Measurements from ENCODE around the gene RRM2. TPM values are rescaled to one million over a fixed set of nuclear protein-coding genes. Genes with fewer than 3 reads are reported as not detected.
"Not testable (repeated sequence)": the region's sequence is repeated elsewhere in the genome, so short reads cannot be mapped to it uniquely, and the experiment has no call there.

RRM2 gene
- total RNA-seq, 2 donors from 2014 or later: 375 to 624 TPM

DNA sequence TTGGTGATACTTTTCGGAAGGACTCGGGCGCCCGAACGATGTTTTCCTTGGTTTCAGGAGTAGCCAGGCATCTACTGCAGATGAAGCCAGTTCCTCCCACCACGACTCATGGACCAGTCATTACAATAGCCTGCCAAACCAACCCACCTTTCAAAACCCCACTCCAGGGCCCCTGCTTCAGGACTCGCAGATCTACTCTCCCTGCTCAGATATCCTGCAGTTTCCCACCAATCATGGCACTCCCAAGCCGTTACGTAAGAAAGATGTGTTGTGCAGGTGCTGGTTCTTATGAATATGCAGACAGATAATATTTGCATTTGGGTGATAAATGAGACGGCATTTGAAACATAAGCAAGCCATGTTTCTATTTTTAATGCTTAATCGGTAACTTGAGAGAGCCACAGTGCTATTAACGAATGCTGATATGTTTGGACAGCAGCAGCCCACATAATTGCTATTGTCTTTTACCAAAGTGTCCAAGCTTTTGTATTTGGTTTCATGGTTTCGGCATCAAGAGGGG, 38.8 kb upstream of the RRM2 start:
- Mint-ChIP-seq H3K27ac (no peak overlapping the region), H3K4me3 (no peak overlapping the region), H3K9me3 (no peaks in the 10 kb centered on the region), H3K4me1 (ENCODE audit: low read depth in 2 of 2) (peaks cover 5 to 7% of the 10 kb centered on the region in 2 donors), H3K27me3 (peaks cover 20 to 45% of the 10 kb centered on the region in 2 donors), H3K36me3 (no peaks in the 10 kb centered on the region)
- ATAC-seq (no peak), DNase-seq (ENCODE audit: low spot score) (no peak)

DNA sequence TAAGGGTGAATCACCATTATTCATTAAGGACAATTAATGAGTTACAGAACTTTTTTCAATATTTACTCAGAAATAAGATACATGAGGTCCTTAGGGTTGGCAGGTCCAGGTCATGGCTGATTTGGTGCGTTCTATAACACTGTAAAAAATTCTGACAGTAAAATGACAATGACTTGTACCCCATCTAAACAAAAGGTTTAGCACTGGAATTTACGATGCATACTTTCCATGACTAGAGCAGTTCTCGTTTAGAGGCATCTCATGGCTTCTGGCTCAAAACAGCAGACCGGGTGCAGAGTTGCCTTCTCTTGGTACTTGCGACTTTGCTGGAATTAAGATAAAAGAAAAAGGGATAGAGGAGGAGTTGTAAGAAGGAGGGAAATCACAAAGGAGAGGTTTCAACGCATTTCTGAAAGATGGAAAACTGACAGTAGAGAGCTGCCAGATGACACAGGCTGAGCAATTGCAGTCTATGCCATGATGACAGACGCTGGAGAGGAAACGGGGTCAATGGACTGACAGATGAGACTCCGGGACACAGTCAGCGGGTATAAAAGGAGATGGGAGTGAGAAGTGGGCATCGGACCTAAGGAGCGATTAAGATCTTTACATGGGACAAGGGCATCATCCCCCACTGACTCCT, 38.2 kb upstream of the RRM2 start:
- H3K4me1 Mint-ChIP-seq (ENCODE audit: low read depth in 2 of 2): peaks cover 3 to 5% of the 10 kb centered on the region in 2 donors
- ATAC-seq (no peak), DNase-seq (ENCODE audit: low spot score) (no peak)
- no peak overlapping the region for H3K27ac Mint-ChIP-seq
- no peak overlapping the region for H3K4me3 Mint-ChIP-seq
- H3K27me3 Mint-ChIP-seq: peaks cover 16 to 39% of the 10 kb centered on the region in 2 donors
- no peaks in the 10 kb centered on the region for H3K36me3 Mint-ChIP-seq
- no peaks in the 10 kb centered on the region for H3K9me3 Mint-ChIP-seq

GRCh38 chr2:10085043-10085667, 37.4 kb upstream of the RRM2 start:
- H3K9me3 Mint-ChIP-seq: no peaks in the 10 kb centered on the region

GRCh38 chr2:10085668-10086059, 36.9 kb upstream of the RRM2 start:
- ATAC-seq: no peak

More at GRCh38 chr2:10085043-10085667, 37.4 kb upstream of the RRM2 start:
- DNase-seq (ENCODE audit: low spot score) (no peak), ATAC-seq (no peak)
- Mint-ChIP-seq H3K27me3 (peaks cover 16 to 39% of the 10 kb centered on the region in 2 donors), H3K27ac (no peak overlapping the region), H3K4me1 (ENCODE audit: low read depth in 2 of 2) (peaks cover 3 to 5% of the 10 kb centered on the region in 2 donors), H3K36me3 (no peaks in the 10 kb centered on the region), H3K4me3 (no peak overlapping the region)

DNA sequence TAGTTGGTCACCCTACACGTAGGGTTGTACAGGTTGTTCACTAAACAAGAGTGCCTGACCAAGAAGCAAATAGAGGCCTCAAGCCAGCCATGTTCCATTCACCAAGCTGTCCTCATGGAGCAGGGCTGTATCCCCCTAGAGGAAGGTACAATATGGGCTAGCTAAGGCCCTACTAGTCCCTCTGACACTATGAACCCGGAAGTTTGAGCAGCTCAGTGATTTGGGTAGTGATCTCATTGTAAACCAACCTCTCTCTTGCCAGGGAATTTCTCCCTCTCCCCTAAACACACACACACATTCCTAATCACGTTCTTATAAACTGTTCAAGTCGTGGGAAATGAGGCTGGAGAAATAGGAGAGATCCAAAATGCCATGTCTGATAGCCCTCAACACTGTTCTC, 35.6 kb upstream of the RRM2 start:
- H3K4me3 Mint-ChIP-seq: no peak overlapping the region
- no peak overlapping the region for H3K27ac Mint-ChIP-seq
- peaks cover 1% of the 10 kb centered on the region for H3K36me3 Mint-ChIP-seq
- H3K9me3 Mint-ChIP-seq: no peaks in the 10 kb centered on the region
- ATAC-seq (no peak), DNase-seq (ENCODE audit: low spot score) (no peak)
- H3K27me3 Mint-ChIP-seq: peaks cover 18 to 36% of the 10 kb centered on the region in 2 donors
- peaks cover 3 to 6% of the 10 kb centered on the region in 2 donors for H3K4me1 Mint-ChIP-seq (ENCODE audit: low read depth in 2 of 2)

More at GRCh38 chr2:10085668-10086059, 36.9 kb upstream of the RRM2 start:
- Mint-ChIP-seq H3K27me3 (peaks cover 16 to 41% of the 10 kb centered on the region in 2 donors), H3K36me3 (no peaks in the 10 kb centered on the region), H3K27ac (no peak overlapping the region), H3K4me3 (no peak overlapping the region), H3K4me1 (ENCODE audit: low read depth in 2 of 2) (peaks cover 3 to 5% of the 10 kb centered on the region in 2 donors), H3K9me3 (no peaks in the 10 kb centered on the region)
- no peak for DNase-seq (ENCODE audit: low spot score)

GRCh38 chr2:10087360-10087759, 35.2 kb upstream of the RRM2 start:
- H3K4me1 Mint-ChIP-seq (ENCODE audit: low read depth in 2 of 2): peaks cover 3 to 10% of the 10 kb centered on the region in 2 donors
- peaks cover 5% of the 10 kb centered on the region for H3K36me3 Mint-ChIP-seq
- H3K27ac Mint-ChIP-seq: no peak overlapping the region
- no peak for ATAC-seq
- peaks cover 21 to 32% of the 10 kb centered on the region in 2 donors for H3K27me3 Mint-ChIP-seq
- H3K9me3 Mint-ChIP-seq: no peaks in the 10 kb centered on the region
- H3K4me3 Mint-ChIP-seq: no peak overlapping the region
- DNase-seq (ENCODE audit: low spot score): no peak

DNA sequence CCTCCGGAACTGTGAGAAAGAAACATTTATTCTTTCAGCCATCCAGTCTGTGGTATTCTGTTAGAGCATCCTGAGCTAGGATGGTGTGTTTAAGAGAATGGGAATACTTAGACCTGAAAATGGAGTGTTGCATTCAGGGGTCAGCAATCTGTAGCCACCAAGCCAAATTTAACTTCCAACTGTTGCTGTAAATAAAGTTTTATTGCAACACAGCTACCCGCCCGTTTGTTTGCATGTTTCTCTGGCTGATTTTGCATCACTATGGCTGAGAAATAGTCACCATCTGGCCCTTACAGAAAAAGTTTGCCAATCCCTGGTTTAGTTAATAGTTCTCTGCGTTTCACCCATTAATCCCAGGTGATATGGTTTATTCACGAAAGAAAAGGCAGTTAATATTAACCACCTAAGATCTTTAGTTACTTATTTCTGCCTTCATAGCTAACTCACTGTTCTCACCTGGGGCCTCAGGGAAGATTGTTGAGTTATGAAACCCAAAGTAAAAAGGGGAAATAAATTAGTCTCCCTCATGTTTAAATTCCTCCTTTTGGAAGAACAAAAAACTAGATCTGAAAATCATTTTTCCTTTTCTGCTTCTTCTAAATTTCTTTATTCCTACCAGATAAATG, 32.9 kb upstream of the RRM2 start:
- H3K27ac Mint-ChIP-seq: no peak overlapping the region
- ATAC-seq: no peak
- no peak overlapping the region for H3K4me3 Mint-ChIP-seq
- peaks cover 14 to 18% of the 10 kb centered on the region in 2 donors for H3K27me3 Mint-ChIP-seq
- H3K9me3 Mint-ChIP-seq: no peaks in the 10 kb centered on the region
- peaks cover 6 to 14% of the 10 kb centered on the region in 2 donors for H3K4me1 Mint-ChIP-seq (ENCODE audit: low read depth in 2 of 2)
- H3K36me3 Mint-ChIP-seq: peaks cover 7% of the 10 kb centered on the region
- DNase-seq (ENCODE audit: low spot score): no peak

DNA sequence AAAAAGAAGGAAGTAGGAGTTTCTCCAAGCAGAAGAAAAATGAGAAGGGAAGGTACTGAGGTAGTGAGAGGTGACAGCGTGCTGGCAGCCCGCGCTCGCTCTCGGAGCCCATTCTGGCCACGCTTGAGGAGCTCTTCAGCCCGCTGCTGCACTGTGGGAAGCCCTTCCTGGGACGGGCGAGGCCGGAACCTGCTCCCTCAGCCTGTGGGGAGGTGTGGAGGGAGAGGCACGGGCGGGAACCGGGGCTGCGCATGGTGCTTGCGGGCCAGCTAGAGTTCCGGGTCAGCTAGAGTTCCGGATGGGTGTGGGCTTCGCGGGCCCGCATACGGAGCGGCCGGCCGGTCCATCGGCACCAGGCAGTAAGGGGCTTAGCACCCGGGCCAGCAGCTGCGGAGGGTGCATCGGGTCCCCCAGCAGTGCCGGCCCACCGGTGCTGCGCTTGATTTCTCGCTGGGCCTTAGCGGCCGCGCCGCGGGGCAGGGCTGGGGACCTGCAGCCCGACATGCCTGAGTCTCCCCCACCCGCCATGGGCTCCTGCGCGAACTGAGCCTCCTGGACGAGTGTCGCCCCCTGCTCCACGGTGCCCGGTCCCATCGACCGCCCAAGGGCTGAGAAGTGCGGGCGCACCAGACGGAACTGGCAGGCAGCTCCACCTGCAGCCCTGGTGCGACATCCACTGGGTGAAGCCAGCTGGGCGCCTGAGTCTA, 31.2 kb upstream of the RRM2 start:
- no peak for DNase-seq (ENCODE audit: low spot score)
- Mint-ChIP-seq H3K27me3 (peaks cover 15 to 18% of the 10 kb centered on the region in 2 donors), H3K4me3 (peak overlapping the region; percentile 67), H3K36me3 (peaks cover 7% of the 10 kb centered on the region), H3K27ac (no peak overlapping the region), H3K9me3 (no peaks in the 10 kb centered on the region), H3K4me1 (ENCODE audit: low read depth in 2 of 2) (peaks cover 6 to 14% of the 10 kb centered on the region in 2 donors)
- ATAC-seq: peak; percentile 61 to 69

DNA sequence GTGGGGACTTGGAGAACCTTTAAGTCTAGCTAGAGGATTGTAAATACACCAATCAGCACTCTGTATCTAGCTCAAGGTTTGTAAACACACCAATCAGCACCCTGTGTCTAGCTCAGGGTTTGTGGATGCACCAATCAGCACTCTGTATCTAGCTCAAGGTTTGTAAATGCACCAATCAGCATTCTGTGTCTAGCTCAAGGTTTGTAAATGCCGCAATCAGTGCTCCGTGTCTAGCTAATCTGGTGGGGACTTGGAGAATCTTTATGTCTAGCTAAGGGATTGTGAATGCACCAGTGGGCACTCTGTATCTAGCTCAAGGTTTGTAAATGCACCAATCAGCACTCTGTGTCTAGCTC, 30.7 kb upstream of the RRM2 start:
- H3K36me3 Mint-ChIP-seq: not testable (repeated sequence)

DNA sequence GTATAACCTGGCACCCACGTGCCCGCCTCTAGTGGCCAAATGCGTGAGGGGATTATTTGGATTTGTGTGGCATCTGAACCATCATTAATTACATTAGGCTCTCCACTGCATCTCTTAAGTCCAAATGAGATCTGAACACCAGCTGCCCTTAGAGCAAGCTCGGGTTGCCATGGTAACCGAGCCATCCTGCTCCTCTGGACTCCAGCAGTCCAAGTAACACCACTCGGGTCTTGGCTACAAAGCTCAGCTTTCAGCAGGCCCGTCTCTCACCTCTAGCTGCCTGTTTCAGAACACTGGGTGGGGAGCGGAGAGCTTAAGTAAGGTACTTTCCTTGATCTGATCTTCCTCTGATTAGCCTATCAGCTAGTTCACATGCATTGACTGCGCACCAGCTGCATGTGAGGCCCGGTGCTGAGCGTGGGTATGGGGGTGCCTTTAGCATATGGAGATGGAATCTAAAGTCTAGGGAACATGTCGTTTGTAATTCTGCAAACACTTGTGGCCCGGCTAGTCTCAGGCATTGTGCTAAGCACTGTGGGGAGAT, 28.2 kb upstream of the RRM2 start:
- peaks cover 15 to 18% of the 10 kb centered on the region in 2 donors for H3K27me3 Mint-ChIP-seq

More for the DNA sequence above, 30.7 kb upstream of the RRM2 start:
- not testable (repeated sequence) for H3K9me3 Mint-ChIP-seq; ATAC-seq; DNase-seq (ENCODE audit: low spot score)
- Mint-ChIP-seq H3K27me3 (peaks cover 15 to 18% of the 10 kb centered on the region in 2 donors), H3K4me3 (peak overlapping the region; percentile 29), H3K27ac (peak overlapping the region in 1 of 2 donors; percentile 33), H3K4me1 (ENCODE audit: low read depth in 2 of 2) (peaks cover 6 to 14% of the 10 kb centered on the region in 2 donors)

DNA sequence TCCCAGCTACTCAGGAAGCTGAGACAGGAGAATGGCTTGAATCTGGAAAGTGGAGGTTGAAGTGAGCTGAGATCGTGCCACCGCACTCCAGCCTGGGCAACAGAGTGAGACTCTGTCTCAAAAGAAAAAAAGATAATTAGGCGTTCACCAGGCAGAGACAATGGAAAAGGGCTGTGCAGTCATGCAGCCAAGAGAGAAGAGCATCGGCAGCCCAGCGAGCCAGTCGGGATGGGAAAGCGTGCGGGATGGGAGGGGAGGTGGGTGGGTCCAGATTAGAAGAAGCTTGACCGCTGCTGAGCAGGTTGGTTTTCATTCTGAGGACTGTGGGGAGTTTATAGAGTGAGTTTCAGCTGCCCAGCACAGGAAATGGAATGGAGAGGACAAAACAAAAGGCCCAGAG, 27.4 kb upstream of the RRM2 start:
- Mint-ChIP-seq H3K4me3 (no peak overlapping the region), H3K9me3 (no peaks in the 10 kb centered on the region), H3K27ac (no peak overlapping the region), H3K36me3 (peaks cover 7% of the 10 kb centered on the region), H3K27me3 (peaks cover 15 to 18% of the 10 kb centered on the region in 2 donors), H3K4me1 (ENCODE audit: low read depth in 2 of 2) (peaks cover 6 to 14% of the 10 kb centered on the region in 2 donors)
- DNase-seq (ENCODE audit: low spot score) (no peak), ATAC-seq (no peak)

More for the DNA sequence above, 28.2 kb upstream of the RRM2 start:
- peaks cover 7% of the 10 kb centered on the region for H3K36me3 Mint-ChIP-seq
- peaks cover 6 to 14% of the 10 kb centered on the region in 2 donors for H3K4me1 Mint-ChIP-seq (ENCODE audit: low read depth in 2 of 2)
- no peak for DNase-seq (ENCODE audit: low spot score)
- no peak overlapping the region for H3K4me3 Mint-ChIP-seq
- no peaks in the 10 kb centered on the region for H3K9me3 Mint-ChIP-seq
- H3K27ac Mint-ChIP-seq: no peak overlapping the region
- no peak for ATAC-seq

- no peak overlapping the region for H3K27ac Mint-ChIP-seq
- no peak overlapping the region for H3K4me3 Mint-ChIP-seq
- H3K9me3 Mint-ChIP-seq: no peaks in the 10 kb centered on the region
- no peak for ATAC-seq
- no peak for DNase-seq (ENCODE audit: low spot score)
- peaks cover 7% of the 10 kb centered on the region for H3K36me3 Mint-ChIP-seq
- H3K27me3 Mint-ChIP-seq: peaks cover 7 to 17% of the 10 kb centered on the region in 2 donors
- peaks cover 3 to 9% of the 10 kb centered on the region in 2 donors for H3K4me1 Mint-ChIP-seq (ENCODE audit: low read depth in 2 of 2)
These were observed 25.9 kb upstream of the RRM2 start for GRCh38 chr2:10096641-10097040.

Data from natural killer cell treated with Interleukin-12 subunit alpha and Interleukin-12 subunit beta and Interleukin-15 and Interleukin-18, amount 100 ng/mL, for 72 hours (primary cell).